GM12873 (cell line): ENCODE data around the gene GUK1.

Source experiments
- CTCF ChIP-seq: IDR thresholded peaks from 2 replicates; pipeline ENCODE4 v1.5.1; 2012; ENCODE audit warnings: low read depth, mild to moderate bottlenecking, moderate library complexity, low read length, control low read depth; ENCODE audit not compliant: insufficient read depth; ENCODE audit errors: missing control alignments

Gene GUK1

GRCh38 chr1:228152918-228153258 is 12.8 kb downstream of the GUK1 start:
- no peak for TF ChIP-seq CTCF

- TF ChIP-seq CTCF = no peak
Observed at GRCh38 chr1:228154021-228154669, 14.1 kb downstream of the GUK1 start.

GRCh38 chr1:228154670-228155571 is 14.8 kb downstream of the GUK1 start:
- TF ChIP-seq CTCF = no peak

GRCh38 chr1:228155596-228156514 is 15.8 kb downstream of the GUK1 start:
- no peak for TF ChIP-seq CTCF

GRCh38 chr1:228156515-228156881 is 16.4 kb downstream of the GUK1 start:
- TF ChIP-seq CTCF = no peak

- no peak for TF ChIP-seq CTCF
Observed at GRCh38 chr1:228156941-228157728, 17.1 kb downstream of the GUK1 start.
